Left cardiac atrium (tissue), 4 donors: Measurements from ENCODE around the gene CHRNA4. TPM values are rescaled to one million over a fixed set of nuclear protein-coding genes. Genes with fewer than 3 reads are reported as not detected.

Source experiments
- ATAC-seq, 2 donors: fragments of 200-7000 bp; cut with Tn5 transposase; one replicate each; pipeline ENCODE4 v1.9.1; 2020; ENCODE audit warnings: mild to moderate bottlenecking in 2 of 2, moderate library complexity in 2 of 2
- DNase-seq: peaks from one replicate; pipeline ENCODE4 v3.0.0-alpha.2; 2020
- intact Hi-C, 2 donors: fragments of 100-400 bp; cut with DNase I; formaldehyde crosslinking; loops; one replicate each; pipeline versions ENCODE4 v1.14.1 to v1.15.1; 2022 to 2023
- total RNA-seq, 2 donors: library from RNA; stranded (reverse); fragmentation: NEBNext Ultra II Directional; extraction: Animal tissue kit (Norgen Biotek cat#: 25700); gene quantifications; one replicate each; pipeline ENCODE4 v1.2.1, GENCODE V29; 2021
- donor health status: DM: no; HTN: yes; CAD: no.
- donor health status: DM: no; HTN: yes; CAD: no; lungs with severe emphysema.
- donor health status: DM: yes; HTN: yes; CAD: no.
- donor health status: Dilated cardiomyopathy.

Gene CHRNA4
- total RNA-seq, 2 donors from 2014 or later, result 0.06 to 0.31 TPM

DNA sequence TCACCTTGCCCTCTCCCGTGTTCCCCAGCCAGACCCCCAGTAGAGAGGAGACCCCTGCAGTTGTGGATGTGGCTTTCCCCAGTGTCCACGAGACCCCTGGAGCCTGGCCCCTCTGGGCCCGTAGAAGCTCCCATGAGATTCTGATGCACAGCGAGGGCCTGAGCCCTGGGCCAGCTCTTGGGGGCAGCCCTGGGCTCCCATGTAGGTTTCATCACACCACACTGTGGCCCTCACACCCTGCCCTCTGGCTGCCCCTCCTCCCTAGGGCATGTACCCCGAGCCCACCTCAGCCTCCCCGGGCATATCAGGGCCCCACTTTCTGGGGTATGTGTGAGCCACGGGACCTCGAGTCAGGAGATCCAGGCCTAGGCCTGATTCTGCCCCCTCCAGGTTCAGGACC, 7.0 kb upstream of the CHRNA4 start:
- intact Hi-C loops, result no loop called here
- ATAC-seq (no peak), DNase-seq (no peak)

DNA sequence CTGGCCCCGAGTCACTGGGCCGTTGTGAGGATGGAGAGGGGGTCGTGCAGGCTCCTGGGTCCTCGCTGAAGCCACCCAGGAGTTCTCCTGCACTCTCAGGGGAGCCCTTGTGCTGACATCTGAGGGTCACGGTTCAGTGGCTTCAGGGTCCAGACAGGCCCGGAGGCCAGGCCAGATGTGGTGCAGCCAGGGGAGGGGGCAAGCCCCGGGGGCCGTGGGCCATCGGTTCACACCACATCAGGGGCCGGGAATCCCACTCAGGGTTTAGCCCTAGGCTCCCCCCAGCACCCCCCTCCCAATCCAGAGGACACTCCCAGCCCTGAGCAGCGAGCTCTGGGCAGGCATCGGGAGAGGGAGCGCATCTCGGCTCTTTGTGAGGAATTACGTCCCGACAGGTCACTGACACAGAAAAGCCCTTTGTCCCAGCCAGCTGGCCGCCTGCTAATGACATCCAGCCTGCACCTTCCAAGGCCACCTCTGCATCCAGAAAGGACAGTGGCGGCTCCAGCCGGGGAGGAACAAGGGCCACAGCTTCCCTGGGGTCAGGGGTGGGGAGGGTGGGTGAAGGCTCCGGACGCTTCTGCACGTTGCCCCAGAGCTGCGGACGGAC, 6.4 kb upstream of the CHRNA4 start:
- DNase-seq, result no peak
- intact Hi-C loops, result no loop called here
- no peak for ATAC-seq

DNA sequence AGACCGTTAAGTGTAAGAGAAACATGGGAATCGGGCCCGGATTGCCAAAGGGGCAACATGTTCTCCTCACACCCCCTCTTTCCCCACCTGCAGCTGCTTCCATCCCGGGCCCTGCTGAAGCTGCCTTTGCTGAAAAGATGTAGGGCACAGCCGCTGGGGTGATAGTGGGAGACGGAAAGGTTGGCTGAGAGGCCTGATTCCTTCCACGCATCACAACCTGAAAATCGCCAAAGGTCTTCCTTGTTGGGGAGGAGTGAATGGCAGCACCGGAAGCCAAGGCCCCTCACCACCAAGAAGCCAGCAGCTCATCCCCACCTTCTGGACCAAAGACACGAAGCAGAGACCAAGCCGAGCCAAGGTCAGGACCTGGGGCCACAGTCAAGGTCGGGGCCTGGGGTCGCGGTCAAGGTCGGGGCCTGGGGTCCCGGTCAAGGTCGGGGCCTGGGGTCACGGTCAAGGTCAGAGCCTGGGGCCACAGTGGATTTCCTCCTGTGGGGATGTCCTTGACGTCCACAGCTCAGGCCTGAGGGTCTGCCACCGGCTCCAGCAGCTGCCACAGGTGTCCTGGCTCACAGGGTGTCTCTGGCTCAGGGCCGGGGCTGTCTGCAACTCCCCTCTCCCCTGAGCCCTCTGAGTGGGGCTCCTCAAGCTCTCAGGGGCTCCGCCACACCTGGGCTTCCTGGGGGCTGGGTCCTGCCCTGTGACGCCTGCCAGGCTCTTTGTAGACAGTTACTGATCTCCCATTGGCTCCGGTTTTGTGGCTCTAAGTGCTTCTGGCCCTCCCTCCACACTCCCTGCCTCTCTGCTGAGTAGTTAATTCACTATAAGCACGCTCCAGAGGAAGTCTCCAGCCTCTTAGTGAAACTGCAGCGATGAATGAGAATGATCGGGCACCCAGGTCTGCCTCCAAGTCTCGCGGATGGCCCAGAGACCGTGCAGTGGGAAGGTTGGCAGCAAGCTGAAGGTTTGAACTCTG, 5.5 kb upstream of the CHRNA4 start:
- intact Hi-C loops, result no loop called here
- no peak for DNase-seq
- no peak for ATAC-seq

DNA sequence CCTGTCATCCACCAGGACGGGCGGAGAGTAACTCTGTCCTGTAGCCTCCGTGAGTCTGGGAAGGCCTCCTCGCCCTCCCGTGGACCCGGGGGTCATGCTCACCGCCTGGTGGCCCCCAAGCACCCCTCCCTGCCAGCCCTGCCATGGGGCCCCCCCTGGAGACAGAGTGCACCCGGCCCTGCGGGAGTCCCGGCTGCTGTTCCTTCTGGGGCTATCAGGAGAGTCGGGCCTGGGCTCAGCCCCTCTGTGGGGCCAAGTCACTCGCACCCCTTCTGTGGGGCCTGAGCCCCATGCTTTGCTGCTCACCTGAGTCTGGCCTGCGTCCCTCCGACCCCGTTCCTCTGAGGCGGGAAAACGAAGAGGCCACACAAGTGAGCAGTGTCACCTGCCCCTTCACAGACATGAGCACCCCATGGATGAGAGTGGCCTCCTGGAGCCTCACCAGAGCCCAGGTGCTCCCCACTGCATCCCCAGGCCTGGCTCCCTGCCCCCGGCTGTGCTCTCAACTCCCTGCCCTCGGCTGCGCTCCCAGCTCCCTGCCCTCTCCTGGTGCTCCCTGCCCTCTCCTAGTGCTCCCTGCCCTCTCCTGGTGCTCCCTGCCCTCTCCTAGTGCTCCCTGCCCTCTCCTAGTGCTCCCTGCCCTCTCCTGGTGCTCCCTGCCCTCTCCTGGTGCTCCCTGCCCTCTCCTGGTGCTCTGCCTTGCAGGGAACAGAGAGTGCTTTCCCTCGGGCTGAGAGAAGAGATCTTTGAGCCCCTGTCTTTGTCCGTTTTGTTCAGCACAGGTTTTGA, 4.6 kb upstream of the CHRNA4 start:
- DNase-seq (no peak), ATAC-seq (no peak)
- intact Hi-C loops, result no loop called here

DNA sequence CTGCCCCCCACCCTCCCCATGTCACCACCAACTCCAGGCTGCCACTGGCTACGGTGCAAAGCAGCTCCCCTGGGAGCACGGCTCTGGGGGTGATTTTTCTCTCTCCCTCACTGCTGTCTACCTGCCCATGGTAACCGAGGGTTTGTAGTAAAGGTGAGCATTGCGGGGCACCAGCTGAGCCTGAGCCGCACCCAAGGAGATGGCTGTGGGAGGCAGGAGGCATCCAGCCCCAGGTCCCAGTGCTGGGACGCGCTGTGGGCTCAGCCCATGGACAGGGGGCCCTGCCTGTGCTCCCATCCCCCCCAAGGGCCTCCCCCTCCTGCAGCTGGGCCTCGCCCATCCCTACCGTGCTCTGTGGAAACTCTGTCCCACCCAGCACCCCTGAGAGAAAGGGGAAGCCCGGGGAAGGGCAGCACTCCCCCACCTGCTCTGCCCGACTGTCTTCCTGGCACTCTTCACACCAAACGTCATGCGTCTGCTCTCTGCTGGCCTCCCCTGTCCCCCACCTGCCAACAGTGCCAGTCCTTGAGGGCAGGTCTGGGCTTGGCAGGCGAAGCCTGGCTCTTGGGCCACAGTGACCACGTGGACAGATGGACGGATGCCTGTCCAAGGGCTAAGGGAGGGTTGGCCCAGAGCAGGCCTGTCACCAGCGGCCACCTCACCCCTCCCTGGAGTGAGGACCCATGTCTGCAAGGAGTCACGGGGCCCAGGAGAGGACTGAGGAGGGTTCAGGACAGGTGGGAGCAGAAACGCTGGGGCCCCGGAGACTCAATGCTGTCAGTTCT, 3.8 kb upstream of the CHRNA4 start:
- DNase-seq (no peak), ATAC-seq (no peak)
- intact Hi-C loops, result no loop called here

DNA sequence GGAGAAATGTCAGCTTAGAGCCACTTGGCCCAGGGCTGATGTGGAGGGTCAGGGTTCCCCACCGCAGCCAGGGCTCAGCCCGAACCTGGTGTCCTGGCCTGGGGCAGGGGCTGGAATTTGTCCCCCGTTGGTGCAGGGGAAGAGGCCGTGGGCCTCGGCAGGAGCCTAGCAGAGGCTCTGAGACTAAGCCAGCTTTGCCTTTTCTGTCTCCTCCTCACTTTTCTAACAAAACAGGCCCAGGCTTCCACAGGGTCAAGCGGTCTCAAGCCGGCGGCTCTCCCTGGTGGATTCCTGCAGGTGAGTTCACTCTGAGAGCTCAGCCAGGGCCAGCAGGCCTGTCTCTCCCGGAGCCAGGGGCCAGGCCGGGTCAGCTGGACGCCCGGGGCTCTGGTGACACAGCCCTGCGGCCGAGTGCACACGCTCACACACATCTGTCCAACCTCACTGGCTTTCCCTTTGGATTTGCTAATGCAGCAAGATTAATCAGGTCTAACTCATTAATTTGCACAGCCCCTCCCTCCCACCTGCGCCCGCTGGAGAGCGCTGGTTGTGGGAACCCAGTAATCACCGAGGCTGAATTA, 2.9 kb upstream of the CHRNA4 start:
- no peak for ATAC-seq
- intact Hi-C loops, result no loop called here
- no peak for DNase-seq

DNA sequence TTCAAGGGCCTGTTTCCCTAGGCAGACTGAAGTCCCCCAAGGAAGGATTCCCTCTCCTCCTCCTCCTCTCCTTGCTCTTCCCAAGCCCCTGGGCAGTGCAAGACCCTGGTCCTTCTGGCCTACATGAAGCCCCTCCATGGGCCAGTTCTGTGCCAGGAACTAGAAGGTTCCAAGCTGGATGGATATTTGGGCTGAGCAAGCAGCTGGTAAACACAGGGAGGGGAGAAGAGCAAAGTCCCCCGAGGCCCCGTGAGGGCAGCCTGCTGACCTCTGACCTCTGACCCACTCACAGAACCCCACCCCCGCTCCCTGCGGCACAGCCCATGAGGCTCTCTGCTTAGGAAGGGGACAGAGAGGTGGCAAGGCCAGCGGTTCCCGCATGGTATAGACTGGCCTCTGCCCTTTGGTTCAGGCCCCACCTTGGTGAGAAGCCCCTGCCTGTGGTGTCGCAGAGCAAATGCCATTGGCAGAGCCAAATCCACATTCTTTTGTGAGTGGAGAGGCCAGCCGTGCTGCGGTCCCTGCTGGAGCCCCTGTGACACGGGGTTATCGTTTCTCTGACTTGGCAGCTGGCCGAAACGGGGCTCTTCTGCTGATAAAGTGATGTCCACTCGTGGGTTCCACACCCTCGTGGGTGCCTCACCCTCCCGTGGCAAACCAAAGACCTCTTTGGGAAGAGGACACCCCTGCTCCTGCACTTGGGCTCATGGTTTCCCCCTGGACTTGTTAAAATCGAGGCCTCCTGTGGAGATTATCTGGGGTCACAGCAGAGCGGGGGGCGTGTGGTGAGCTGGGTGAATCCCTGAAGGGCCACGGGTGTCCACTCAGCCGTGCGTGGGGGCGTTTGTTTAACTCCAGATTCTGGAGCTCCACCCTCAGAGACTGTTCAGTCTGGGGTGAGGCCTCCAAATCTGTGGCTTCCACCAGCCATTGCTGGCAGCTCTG, 2.1 kb upstream of the CHRNA4 start:
- DNase-seq, result no peak
- ATAC-seq, result no peak
- intact Hi-C loops, result no loop called here

DNA sequence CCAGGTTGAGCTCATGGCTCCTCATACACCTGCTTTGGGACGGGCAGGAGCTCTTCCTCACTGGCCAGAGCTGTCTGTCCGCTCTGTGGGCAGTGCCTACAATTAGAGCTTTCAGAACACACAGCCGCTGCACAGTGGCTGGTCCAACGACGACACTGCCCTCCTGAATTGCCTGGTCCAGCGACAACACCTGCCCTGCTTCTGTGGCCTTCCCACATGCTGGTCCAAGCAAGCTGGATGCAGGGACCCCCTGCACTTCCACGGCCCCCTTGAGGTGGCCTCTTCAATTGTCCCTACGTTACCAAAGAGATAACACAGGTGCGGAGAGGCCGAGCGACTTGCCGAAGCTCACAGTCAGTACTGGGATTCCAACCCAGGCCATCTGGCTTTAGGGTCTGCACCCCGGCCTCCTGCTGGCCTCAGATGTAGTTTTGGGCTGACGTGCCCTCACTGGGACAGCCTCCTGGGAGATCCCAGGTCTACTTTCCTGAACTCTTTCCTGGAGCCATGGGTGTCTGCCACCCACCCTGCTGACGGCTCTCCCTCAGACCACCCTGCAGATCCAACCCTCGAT, 1.4 kb upstream of the CHRNA4 start:
- intact Hi-C loops, result no loop called here
- DNase-seq, result no peak
- ATAC-seq, result no peak

DNA sequence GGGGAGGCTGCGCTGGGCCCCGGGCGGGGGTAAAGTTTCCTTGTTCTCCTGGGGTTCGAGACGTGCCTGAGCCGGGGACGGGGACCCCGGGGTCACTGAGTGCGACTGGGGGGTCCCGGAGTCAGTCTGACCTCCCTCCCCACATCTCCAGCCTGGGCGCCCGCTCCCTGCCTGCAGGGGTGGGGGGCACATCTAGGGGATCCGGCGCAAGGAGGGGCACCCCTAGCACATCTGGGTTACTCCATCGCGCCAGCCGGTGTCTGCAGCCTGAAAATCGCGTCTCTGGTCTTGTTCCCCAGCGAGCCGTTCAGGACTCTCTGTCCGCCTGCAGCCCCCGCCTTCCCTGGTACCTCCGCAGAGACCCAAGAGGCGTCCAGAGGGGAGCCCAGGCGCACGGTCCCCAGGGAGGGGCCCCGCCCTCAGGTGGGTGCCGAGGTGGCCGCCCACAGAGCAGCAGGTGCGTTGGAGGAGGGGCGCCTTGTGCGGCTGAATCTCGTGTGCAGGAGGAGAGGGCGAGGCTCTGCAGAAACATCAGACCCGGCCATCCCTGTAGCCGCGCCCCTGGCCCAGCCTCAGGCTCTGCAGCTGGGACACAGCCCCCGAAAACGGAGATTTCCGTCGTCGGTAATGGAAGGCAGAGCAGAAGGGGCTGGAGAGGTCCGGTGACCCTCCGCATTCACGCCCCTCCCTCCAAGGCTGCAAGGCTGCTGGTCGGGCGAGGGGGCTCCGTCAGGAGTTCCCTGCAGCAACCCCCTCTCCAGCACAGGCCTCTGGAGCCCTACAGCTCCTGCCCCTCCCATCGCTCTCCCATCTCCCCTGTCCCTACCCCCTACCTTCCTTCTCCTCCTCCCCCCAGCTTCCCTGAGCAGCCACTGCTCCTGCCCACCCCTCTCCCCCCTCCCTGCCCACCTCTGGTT, 628 bp upstream of the CHRNA4 start:
- DNase-seq (no peak), ATAC-seq (no peak)
- intact Hi-C loops, result no loop called here

DNA sequence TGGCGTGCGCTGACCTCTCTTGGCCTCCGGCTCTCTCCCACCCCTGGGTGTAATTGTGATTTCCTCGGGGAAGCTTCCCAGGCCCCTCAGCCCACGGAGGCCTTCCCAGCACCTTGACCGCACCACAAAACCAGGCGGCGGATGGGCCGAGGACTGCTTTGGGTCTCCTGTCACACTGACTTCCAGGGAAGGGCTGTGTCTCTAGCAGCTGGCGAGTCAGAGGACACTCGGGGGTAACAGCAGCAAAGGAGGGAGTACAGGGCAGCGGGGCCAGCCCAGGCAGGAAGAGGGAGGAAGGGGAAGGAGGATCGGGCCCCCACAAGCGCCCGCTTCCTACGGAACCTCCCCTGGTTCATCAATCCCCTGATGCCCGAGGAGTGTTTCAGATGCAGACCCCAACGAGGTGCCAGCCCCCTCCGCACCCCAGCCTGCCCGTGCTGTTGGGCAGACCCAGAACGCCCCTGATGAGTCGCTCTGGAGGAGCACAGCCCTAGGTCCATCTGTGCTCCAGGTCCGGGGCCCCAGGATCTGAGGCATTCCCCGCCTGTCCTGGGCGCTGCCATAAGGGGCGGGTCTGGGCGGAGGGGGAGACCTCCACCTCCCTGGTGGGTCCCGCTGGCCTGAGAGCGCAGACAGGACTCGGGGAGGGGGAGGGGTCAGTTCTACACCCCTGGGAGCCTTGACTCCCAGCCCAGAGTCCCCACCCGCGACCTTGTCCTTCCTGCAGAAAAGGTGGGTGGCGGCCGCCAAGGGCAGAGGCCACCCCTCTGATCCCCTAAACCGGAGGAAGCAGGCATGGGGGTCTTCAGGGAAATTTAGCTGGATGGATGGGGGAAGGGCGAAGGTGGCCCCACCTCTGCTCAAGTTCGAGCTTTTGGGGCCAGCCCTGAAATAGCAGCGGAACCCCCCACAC, 956 bp downstream of the CHRNA4 start:
- intact Hi-C loops, result no loop called here
- DNase-seq, result no peak
- ATAC-seq, result no peak

DNA sequence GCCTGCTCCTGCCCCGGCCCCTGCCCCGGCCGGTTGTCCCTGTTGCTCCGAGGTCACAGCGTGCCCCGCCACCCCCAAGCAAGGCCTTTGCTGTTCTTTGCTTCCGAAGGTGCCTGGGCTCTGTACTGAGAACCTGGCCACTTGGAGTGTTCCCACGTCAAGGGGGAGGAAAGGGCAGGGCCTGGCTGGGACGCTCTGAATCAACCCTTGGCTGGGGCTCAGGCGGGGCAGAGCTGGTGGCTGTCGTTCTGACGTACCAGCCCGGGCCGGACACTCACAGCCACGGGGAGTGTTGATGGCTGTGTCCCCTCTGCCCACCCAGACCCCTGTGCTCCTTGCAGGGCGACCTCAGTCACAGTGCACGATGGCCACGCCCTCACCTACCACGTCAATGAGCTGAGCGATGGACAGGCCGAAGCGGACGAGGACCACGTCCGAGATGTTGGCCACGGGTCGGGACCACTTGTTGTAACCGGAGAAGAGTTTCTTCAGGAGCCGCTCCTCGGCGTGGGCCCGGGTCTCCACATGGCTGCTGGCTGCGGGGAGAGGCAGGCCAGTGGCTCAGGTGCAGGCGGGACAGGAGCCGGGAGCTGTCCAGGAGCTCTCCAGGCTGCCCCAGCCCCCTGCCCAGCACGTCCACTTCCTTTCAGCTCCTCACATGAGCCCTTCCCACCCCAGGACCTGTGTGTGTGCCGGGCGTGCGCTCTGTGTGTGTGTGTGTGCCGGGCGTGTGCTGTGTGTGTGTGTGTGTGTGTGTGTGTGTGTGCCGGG, 1.8 kb downstream of the CHRNA4 start:
- intact Hi-C loops, result no loop called here
- ATAC-seq, result no peak
- DNase-seq, result no peak

DNA sequence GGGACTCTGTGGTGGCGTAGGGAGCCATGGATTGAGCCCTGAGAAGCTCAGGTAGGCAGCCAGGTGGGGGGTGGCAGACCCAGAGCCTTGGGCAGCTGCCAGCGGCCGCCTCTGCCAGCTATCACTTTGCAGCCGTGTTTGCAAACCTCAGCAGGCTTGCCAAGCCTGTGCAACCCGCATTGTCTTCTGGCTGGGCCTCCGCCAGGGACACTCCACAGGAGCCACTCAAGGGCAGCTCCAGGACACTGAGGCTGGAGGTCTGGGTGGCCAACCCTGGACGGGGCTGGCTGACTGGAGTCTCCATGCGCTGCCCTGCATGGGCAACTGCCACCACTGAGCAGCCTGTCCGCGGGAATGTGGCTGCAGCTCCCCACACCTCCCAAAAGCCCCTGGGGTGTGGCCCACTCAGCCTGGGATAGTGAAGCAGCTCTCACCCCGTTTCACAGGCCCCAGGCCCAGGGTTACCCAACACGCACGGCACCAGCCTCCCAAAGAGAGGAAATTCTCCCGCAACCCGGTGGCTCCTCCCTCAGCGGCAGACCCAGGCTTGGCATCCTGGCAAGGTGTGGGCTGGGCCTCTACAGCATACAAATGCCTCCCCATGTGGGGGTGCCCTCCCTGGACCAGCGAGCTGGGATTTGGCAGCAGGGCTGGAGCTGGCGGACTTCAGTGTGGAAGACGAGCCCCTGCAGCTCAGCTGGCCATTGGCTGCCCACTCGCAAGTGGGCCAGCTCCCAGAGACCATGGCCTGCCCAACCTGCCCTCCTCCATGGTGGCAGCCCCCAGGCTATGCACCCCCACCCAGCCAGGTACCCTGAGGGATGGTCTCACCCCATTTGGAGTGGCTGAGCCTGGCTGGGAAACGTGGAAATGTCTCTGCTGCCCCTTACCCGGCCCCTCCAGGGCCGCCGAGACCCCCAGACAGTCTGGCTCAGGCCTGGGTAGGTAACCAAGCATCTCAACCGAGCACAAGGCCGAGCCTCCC, 2.9 kb downstream of the CHRNA4 start:
- peak; percentile 70 to 76 for ATAC-seq
- DNase-seq, result peak; percentile 63
- intact Hi-C loops, result no loop called here
